HG03196 (cell line): ENCODE results near the gene SLC44A1.

Source experiments
- ATAC-seq: cut with Tn5 transposase; IDR thresholded peaks from one replicate; pipeline ENCODE4 v1.9.1; 2021; ENCODE audit not compliant: unreplicated experiment

Gene SLC44A1

DNA sequence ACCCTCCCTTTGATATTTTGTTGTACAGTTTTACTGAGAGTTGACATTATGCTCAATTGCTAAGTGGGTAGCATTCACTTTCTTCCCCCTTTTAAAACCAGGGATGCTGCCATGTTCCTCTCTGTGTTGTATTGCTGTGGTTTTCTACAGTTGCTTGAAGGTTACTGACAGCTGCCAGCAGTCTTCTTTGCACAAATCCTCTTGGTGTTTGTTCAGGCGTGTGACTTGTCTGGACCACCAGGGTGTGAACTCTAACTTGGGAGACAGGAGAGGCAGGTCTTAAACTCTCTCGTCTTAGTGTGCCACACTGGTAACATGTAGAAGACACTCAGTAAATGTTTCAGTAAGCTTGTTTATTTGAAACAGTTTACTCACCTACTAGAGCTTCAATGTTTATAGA lies 25.1 kb downstream of the SLC44A1 start:
- ATAC-seq, result no peak

DNA sequence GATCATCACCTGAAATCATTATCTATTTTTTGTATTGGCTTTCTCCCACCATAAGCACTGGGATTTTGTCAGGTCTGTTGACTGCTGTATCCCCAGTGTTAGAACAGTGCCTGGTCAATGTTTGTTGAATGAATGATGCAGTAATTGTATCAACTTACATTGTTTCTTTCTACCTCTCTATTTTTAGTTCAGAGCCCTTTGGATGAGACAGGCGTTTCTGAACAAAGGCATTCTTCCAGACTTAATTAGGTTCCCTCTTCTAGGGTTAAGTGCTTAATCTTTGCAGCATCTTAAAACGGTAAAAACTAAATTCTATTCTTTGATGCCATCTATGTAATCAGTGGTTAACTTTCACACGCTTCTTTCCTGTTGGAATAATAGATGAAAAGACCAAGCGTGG lies 26.3 kb downstream of the SLC44A1 start:
- no peak for ATAC-seq

GRCh38 chr9:105273731-105274130 lies 29.3 kb downstream of the SLC44A1 start:
- no peak for ATAC-seq

DNA sequence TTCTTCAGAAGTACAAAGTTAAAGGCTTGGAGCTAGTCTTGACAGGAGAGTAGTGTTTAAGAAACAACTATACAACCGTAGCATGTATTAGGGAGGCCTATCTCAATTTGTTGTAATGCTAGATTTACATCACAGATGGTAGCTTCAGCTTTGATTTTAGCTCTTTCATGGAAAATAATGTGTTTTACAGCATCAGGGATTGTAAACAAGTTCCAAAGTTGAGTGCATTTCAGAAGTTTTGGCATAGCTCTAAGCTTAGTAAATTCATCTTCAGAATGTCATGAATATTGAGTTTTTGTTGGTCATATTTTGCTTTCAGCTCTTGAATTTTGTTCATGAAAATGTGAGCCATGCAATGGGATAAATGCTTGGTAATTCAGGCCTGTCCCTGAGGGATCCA lies 30.7 kb downstream of the SLC44A1 start:
- no peak for ATAC-seq

DNA sequence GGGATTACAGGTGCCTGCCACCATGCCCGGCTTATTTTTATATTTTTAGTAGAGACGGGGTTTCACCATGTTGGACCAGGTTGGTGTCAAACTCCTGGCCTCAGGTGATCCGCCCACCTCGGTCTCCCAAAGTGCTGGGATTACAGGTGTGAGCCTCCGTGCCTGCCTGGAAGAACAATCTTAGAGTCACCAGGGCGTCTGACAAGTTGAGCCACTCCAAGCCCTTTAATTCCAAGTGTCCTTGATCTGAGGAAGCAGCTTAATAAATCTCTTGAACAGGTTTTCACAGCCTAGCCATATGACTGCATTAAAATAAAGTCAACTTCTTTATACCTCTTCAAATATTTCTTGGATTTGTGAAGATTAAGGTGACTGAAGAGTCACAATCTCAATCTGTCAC lies 31.5 kb downstream of the SLC44A1 start:
- ATAC-seq, result no peak

GRCh38 chr9:105278751-105279150 lies 34.3 kb downstream of the SLC44A1 start:
- ATAC-seq, result no peak

GRCh38 chr9:105280691-105281090 lies 36.2 kb downstream of the SLC44A1 start:
- no peak for ATAC-seq

- ATAC-seq, result no peak
These were observed 36.8 kb downstream of the SLC44A1 start for GRCh38 chr9:105281272-105281671.

DNA sequence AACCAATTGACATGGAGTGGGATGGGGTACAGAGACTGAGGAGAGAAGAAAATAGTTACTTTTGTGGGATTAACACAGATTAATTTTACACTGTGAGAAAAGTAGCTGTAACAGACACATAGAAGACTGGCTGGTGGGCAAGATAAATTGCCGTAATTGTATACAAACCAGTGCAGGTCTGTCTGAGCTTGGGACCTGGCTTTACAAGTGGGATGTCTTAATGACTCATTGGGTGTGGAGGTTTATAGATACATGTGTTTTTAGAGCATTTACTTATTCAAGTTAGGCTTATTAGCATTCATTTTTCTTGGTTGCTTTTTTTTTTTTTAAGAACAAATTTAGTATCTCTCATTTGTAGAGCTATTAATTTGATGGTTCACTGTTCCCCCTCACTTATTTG lies 37.5 kb downstream of the SLC44A1 start:
- ATAC-seq, result no peak

- ATAC-seq, result no peak
These were observed 38.6 kb downstream of the SLC44A1 start for GRCh38 chr9:105282870-105283621.

DNA sequence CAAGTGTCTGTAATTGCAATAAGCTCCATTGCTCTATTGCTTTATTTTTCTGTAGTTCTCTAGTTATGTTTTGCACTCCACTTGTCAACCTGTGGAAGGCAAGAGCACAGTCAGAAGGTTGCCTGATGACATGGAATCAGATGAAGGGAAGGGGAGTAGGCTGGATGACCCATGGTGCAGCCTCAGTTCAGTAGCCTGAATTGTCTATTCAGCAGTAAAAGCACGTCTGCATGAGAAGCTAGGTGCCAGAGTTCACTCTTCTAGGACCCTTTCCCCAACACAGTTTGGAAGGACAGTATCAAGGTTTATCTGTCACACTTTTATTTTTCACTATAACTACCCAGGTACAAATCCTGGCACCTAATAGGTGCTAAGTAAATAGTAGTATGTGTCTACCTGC lies 39.3 kb downstream of the SLC44A1 start:
- ATAC-seq, result no peak

GRCh38 chr9:105284463-105284862 lies 40.0 kb downstream of the SLC44A1 start:
- no peak for ATAC-seq

DNA sequence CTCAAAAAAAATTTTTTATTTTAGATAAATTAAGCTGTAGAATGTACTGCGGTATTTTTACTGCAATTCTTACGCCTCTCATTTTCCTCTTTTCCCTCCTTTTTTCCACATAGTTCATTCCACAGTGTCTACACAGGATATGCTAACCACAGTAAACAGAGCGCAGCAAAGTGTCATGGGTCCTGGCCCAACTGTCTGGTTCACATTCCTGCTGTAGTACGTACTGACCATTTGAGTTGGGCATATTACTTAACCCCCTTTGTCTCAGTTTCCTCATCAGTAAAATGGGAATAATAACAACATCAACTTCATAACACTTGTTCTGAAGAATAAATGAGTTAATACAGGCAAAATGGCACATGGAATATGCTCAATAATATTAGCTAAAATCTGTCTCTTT lies 41.6 kb downstream of the SLC44A1 start:
- ATAC-seq, result no peak

GRCh38 chr9:105289305-105289704 lies 44.9 kb downstream of the SLC44A1 start:
- ATAC-seq, result no peak

DNA sequence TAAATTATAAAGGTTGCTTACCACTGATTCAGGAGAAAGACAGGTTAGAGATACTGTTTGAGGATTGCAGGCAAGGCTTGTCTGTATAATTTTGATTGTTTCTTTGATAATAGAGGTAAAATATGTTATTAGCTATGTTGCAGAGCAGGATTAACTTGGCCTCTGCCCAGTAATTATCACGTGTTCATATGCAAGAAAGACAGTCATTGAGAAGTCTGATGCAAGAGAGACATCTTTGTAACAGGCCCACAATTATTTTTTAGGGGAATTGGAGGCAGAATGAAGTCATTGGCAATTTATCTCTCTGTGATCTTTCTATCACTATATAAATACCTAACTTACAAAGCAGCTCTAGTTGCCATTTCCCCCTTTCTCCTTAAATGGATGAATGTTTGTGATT lies 46.0 kb downstream of the SLC44A1 start:
- ATAC-seq, result no peak

DNA sequence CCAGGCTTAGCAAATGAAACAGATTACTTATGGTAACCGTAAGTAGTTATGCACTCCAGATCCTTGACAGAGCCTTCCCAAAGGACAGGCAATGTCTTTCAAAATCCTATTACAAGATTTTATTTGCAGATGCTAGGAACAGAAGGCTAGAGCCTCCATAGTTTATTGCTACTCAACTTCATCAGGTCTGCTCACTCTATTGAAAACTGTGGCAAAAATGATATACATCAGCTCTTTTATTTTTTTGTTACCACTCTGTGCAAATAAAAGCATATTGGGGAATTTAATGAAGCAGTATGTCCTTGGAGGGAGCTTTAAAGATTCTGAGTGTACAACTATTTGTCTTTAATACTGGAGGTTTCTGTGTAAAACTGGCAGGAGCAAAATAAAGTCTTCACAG lies 46.5 kb downstream of the SLC44A1 start:
- ATAC-seq, result no peak

GRCh38 chr9:105291422-105291859 lies 47.0 kb downstream of the SLC44A1 start:
- no peak for ATAC-seq

DNA sequence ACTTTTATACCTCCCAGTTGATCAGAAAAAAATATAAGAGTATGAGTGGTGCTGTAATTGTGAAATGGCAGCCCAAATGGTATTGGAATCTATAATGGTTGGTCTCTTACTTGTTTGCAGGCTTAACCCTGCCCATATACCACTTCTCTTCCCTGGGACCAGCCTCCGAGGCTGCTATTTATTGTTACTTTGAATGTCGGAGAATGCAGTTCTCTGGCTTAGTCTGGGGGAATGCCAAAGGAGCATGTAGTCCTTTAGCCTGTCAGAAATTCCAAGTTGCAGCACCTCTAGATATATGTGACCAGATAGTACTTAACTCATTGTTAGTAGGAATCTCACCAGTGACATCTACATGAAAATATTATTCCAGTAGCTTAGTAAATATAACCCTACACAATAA lies 47.5 kb downstream of the SLC44A1 start:
- ATAC-seq, result no peak

DNA sequence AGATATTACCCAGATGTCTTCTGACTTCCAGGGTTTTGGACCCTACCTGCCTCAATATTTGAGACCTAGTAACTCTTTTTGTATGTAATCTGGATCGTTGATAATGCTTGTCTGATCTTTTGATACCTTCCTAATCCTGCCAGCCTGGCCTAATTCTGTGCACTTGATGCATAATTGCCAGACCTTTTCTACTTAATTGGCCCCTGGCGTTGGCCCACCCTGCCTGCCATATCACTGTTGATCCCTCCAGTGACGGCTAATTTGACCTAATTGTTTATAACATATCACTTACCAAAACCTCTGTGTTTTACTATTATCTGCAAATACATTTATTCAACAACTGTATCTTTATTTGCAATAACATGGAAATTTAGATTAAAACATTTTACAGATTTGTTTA lies 49.0 kb downstream of the SLC44A1 start:
- ATAC-seq, result no peak

DNA sequence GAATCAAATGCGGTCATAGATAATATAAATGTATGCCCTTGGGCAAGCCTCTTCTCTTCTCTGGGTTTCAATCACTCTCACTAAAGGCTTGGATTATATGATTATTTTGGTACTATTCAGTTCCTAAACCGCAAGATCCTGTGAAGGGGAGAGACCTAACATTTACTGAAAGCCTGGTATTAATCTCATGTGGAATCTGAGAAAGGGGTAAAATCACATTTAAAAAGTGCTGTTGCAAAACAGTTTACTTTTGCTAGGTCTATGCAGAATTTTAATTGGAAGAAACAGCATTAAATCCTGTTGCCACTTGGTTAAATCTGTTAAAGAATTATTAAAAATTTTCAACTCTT lies 50.7 kb downstream of the SLC44A1 start:
- ATAC-seq, result no peak

GRCh38 chr9:105295986-105296385 lies 51.5 kb downstream of the SLC44A1 start:
- ATAC-seq, result no peak

GRCh38 chr9:105296445-105296844 lies 52.0 kb downstream of the SLC44A1 start:
- ATAC-seq, result no peak

DNA sequence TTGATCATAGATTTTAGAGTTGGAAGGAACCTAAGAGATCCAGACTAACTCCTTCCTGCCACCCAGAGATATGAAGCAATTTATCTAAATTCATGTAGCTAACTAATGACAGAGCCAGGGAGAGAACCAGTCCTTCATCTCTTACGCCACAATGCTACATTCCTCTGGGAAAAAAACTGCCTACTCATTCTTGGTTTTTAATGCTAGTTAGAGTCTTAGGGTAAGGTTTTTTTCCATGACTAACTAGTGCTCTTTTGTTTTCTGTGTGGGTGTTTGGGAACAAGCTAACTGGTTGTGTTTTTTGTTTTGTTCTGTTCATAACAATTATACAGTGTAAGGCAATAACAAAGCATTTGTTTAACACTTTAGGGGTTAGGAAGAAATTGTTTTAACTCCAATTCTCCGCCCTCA lies 52.4 kb downstream of the SLC44A1 start:
- no peak for ATAC-seq
